Lower leg skin (tissue), 3 donors: Measurements from ENCODE around the gene IP6K1.

Source experiments
- CTCF ChIP-seq, 3 donors: fragments of 450-650 bp; IDR thresholded peaks; one replicate each; pipeline ENCODE4 v1.5.1; 2016; ENCODE audit warnings: antibody characterized with exemption in 3 of 3, mild to moderate bottlenecking in 3 of 3, moderate library complexity in 2 of 3
- POLR2A ChIP-seq, 2 donors: fragments of 450-650 bp; IDR thresholded peaks; one replicate each; pipeline ENCODE4 v1.6.1; 2016 to 2017; ENCODE audit warnings: antibody characterized with exemption in 2 of 2, mild to moderate bottlenecking in 1 of 2, moderate library complexity in 1 of 2

- no peak for TF ChIP-seq CTCF (IDR thresholded peaks at IDR 0.05)
- no peak for TF ChIP-seq POLR2A (IDR thresholded peaks at IDR 0.05)
Measured at GRCh38 chr3:49727924-49728361, 58.4 kb downstream of the IP6K1 start.
